Sigmoid colon (tissue), 7 donors: Measurements from ENCODE around the gene MR1. TPM values are rescaled to one million over a fixed set of nuclear protein-coding genes. Genes with fewer than 3 reads are reported as not detected.

Experiments used
- DNase-seq: peaks from one replicate; pipeline ENCODE4 v3.0.0-alpha.2; 2019
- H3K27ac ChIP-seq, 4 donors: fragments of 200-600 bp; sonication (generic); one replicate each; pipeline ENCODE4 v1.5.1; 2016 to 2019; ENCODE audit warnings: mild to moderate bottlenecking in 1 of 4
- H3K27me3 ChIP-seq, 3 donors: fragments of 200-600 bp; sonication (generic); one replicate each; pipeline ENCODE4 v1.5.1; 2019; ENCODE audit warnings: mild to moderate bottlenecking in 1 of 3
- H3K36me3 ChIP-seq, 4 donors: fragments of 200-600 bp; sonication (generic); one replicate each; pipeline ENCODE4 v1.5.1; 2016 to 2019
- H3K4me1 ChIP-seq, 4 donors: fragments of 200-600 bp; sonication (generic); one replicate each; pipeline ENCODE4 v1.5.1; 2017 to 2019
- H3K4me3 ChIP-seq, 4 donors: fragments of 200-600 bp; sonication (generic); one replicate each; pipeline ENCODE4 v1.5.1; 2017 to 2019; ENCODE audit warnings: mild to moderate bottlenecking in 2 of 4, moderate library complexity in 1 of 4
- H3K9me3 ChIP-seq, 4 donors: fragments of 200-600 bp in 3 of 4; sonication (generic) in 3 of 4; one replicate each; pipeline versions ENCODE4 v1.5.1 to v1.6.1; 2013 to 2019
- CTCF ChIP-seq, 4 experiments: fragments of 450-650 bp in 3 of 4; fragments of 200-600 bp in 1 of 4; IDR thresholded peaks; one replicate each; pipeline ENCODE4 v1.5.1; 2016 to 2019; ENCODE audit warnings: antibody characterized with exemption in 4 of 4, mild to moderate bottlenecking in 3 of 4, moderate library complexity in 2 of 4
- EP300 ChIP-seq, 4 donors: sonication (generic); formaldehyde crosslinking; IDR thresholded peaks; one replicate each; pipeline ENCODE4 v1.6.1; 2017; ENCODE audit warnings: antibody characterized with exemption in 4 of 4
- POLR2A ChIP-seq, 2 donors: fragments of 450-650 bp; IDR thresholded peaks; one replicate each; pipeline ENCODE4 v1.6.1; 2016; ENCODE audit warnings: antibody characterized with exemption in 2 of 2, mild to moderate bottlenecking in 2 of 2, moderate library complexity in 2 of 2
- POLR2AphosphoS5 ChIP-seq, 4 donors: sonication (generic); formaldehyde crosslinking; IDR thresholded peaks; one replicate each; pipeline ENCODE4 v1.6.1; 2017; ENCODE audit warnings: antibody characterized with exemption in 4 of 4
- WGBS, 2 donors: extraction: QIAGEN DNeasy Blood & Tissue Kit; methylation state at CpG; one replicate each; pipeline ENCODE4 v1.1.7; 2013; 5-methylcytosine and 5-hydroxymethylcytosine counted together
- intact Hi-C: fragments of 100-400 bp; cut with DNase I; formaldehyde crosslinking; loops from one replicate; pipeline ENCODE4 v1.15.1; 2023
- polyA plus RNA-seq, 3 donors: library from polyadenylated mRNA; stranded (reverse); fragments of 200-250 nt; gene quantifications; one replicate each; pipeline ENCODE4 v1.2.3, GENCODE V29; 2013
- total RNA-seq, 4 donors: library from RNA; depleted of rRNA; stranded (reverse); fragments of >200 nt; gene quantifications; one replicate each; pipeline ENCODE4 v1.1.0, GENCODE V29; 2016
- donor health status: healthy with polysubstance abuse.
- donor health status: Bipolar disorder and iron deficiency.
- donor health status: healthy.

Gene MR1
- total and polyA plus RNA-seq, 7 donors = 1.8 to 12.2 (median 10.3) TPM

GRCh38 chr1:181087400-181087901 lies 53.7 kb downstream of the MR1 start:
- Histone ChIP-seq H3K27me3 (no peaks in the 10 kb centered on the region), H3K27ac (peak overlapping the region in 1 of 4 donors; percentile 99), H3K36me3 (no peaks in the 10 kb centered on the region), H3K4me1 (peaks cover 0 to 29% (median 25%) of the 10 kb centered on the region in 4 donors), H3K4me3 (no peak overlapping the region), H3K9me3 (no peaks in the 10 kb centered on the region)
- intact Hi-C loops = loop anchor here (5.0 kb wide), 2 partner anchors 65 to 175 kb away; partner anchors contain the start of genes KIAA1614 and STX6
- no peak for DNase-seq
- no peak for TF ChIP-seq POLR2A (IDR thresholded peaks at IDR 0.05)
- no peak for TF ChIP-seq EP300 (IDR thresholded peaks at IDR 0.05)
- no peak for TF ChIP-seq POLR2AphosphoS5 (IDR thresholded peaks at IDR 0.05)
- no peak for TF ChIP-seq CTCF (IDR thresholded peaks at IDR 0.05)
- WGBS, 2 donors = 57 to 80% methylated on average over 8 of the region's 8 CpGs

DNA sequence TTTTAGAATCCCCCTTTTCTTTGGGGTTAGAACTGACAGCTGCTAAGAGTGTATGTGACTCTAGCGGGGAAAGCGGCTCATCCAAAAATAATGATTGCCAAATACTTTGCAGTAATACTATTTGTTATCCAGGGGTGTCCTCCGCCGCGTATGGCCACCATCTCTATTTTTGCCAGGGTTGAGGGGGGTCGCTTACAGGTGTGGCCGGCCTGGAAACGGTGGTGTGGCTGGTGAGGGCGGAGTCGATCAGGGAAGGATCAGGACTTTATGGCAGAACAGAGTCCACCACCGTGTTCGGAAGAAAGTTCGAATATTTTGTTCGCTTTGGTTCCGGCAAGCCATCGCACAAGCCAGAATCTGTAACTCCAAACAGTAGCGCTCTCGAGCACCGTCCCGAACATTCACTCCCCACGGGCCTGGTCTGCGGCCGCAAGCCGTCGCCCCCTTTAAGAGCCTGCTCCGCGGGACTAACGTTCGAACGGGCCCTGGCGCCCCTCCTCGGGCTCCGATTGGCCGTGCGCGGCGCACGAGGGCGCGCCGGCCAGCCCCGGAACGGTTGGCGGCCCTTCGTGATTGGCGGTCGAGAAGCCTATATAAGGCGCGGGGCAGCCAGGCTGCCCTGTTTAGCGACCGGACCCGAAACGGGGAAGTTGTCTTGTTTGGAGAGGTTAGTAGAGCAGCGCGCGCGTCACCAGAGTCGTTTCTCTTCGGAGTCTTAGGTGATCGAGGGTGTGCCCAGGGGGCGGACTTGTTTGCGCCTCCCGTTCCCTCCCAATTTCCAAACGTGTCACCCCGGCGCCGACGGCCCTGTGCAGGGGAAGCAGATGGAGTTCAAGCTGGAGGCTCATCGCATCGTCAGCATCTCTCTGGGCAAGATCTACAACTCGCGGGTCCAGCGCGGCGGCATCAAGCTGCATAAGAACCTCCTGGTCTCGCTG lies 54.6 kb downstream of the MR1 start, which contains the start of gene IER5:
TSS of gene IER5 (plus strand) at position 622 of the 938 bp plus-strand sequence. CDS start at position 825, 203 bp downstream.
- 3 to 5% methylated on average over 76 of the region's 76 CpGs for WGBS, 2 donors
- no peak for TF ChIP-seq CTCF (IDR thresholded peaks at IDR 0.05)
- peak; percentile 100 for TF ChIP-seq POLR2A (IDR thresholded peaks at IDR 0.05)
- TF ChIP-seq EP300 (IDR thresholded peaks at IDR 0.05) = no peak
- peak; percentile 100 for TF ChIP-seq POLR2AphosphoS5 (IDR thresholded peaks at IDR 0.05)
- Histone ChIP-seq H3K9me3 (no peaks in the 10 kb centered on the region), H3K4me1 (peaks cover 0 to 38% (median 34%) of the 10 kb centered on the region in 4 donors), H3K36me3 (no peaks in the 10 kb centered on the region), H3K27me3 (no peaks in the 10 kb centered on the region), H3K4me3 (peak within 1 kb of the TSS; percentile 65 to 97 (median 84)), H3K27ac (peak within 1 kb of the TSS; percentile 90 to 99 (median 95))
- DNase-seq = peak; percentile 98
- intact Hi-C loops = loop anchor here (2.0 to 5.0 kb wide), 4 partner anchors 54 to 176 kb away; partner anchors contain the start of genes KIAA1614, MR1 and STX6

- peak overlapping the region; percentile 65 to 97 (median 84) for H3K4me3 ChIP-seq
- WGBS, 2 donors = 0% methylated on average over 97 of the region's 97 CpGs
- H3K36me3 ChIP-seq = no peaks in the 10 kb centered on the region
- H3K9me3 ChIP-seq = no peaks in the 10 kb centered on the region
- TF ChIP-seq POLR2A (IDR thresholded peaks at IDR 0.05) (no peak), CTCF (IDR thresholded peaks at IDR 0.05) (no peak), POLR2AphosphoS5 (IDR thresholded peaks at IDR 0.05) (no peak), EP300 (IDR thresholded peaks at IDR 0.05) (no peak)
- no peaks in the 10 kb centered on the region for H3K27me3 ChIP-seq
- peaks cover 0 to 45% (median 39%) of the 10 kb centered on the region in 4 donors for H3K4me1 ChIP-seq
- no peak for DNase-seq
- intact Hi-C loops = loop anchor here (2.0 to 5.0 kb wide), 4 partner anchors 54 to 177 kb away; partner anchors contain the start of genes KIAA1614, MR1 and STX6
- peak overlapping the region; percentile 90 to 99 (median 95) for H3K27ac ChIP-seq
Observed at GRCh38 chr1:181089017-181089675, 55.4 kb downstream of the MR1 start.

DNA sequence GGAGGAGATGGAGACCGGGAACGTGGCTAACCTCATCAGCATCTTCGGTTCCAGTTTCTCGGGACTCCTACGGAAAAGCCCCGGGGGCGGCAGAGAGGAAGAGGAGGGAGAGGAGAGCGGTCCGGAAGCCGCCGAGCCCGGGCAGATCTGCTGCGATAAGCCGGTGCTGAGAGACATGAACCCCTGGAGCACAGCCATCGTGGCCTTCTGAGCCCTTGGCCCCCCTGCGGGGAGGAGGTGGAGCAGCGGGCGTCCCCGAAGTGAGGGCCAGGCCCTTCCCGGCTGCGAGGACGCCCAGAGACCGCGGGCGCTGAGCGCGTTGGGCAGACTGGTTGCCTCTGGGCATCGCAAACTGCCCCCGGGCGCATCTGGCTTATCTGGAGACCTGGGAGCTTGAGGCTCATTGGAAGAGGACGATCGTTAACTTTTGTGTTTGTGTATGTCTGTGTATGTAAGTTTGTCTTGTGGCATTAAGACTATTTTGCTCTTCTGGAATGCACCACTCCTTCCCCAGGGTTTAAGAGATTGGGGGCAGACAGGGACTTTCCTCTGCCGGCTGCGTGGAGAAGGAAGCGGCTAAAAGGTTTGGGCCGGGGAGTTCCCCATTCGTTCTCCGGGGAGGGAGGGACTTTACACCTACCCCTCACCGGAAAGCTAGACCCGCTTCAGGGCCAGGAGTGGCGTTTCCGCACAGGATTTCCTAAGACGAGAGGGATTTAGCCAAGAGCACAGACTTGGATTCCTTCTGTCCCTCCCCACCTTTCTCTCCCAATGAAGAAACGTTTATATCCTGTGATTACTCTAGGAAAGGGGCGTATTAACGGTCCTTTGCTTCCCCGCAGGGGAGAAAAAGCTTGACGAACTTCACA lies 56.1 kb downstream of the MR1 start:
- TF ChIP-seq EP300 (IDR thresholded peaks at IDR 0.05) (no peak), POLR2AphosphoS5 (IDR thresholded peaks at IDR 0.05) (peak; percentile 67 to 86 (median 84)), CTCF (IDR thresholded peaks at IDR 0.05) (no peak), POLR2A (IDR thresholded peaks at IDR 0.05) (peak; percentile 57 to 65)
- Histone ChIP-seq H3K4me3 (peak overlapping the region; percentile 65 to 97 (median 84)), H3K27me3 (no peaks in the 10 kb centered on the region), H3K36me3 (no peaks in the 10 kb centered on the region), H3K4me1 (peaks cover 0 to 53% (median 47%) of the 10 kb centered on the region in 4 donors), H3K9me3 (no peaks in the 10 kb centered on the region), H3K27ac (peak overlapping the region; percentile 90 to 99 (median 95))
- intact Hi-C loops = loop anchor here (2.0 to 5.0 kb wide), 5 partner anchors 15 to 178 kb away; partner anchors contain the start of genes KIAA1614, MR1 and STX6
- DNase-seq = peak; percentile 92
- 0 to 1% methylated on average over 48 of the region's 48 CpGs for WGBS, 2 donors
